OCI-LY7 (cell line): ENCODE data around the gene HAS3. TPM values are rescaled to one million over a fixed set of nuclear protein-coding genes. Genes with fewer than 3 reads are reported as not detected.

Source experiments
- BruUV-seq: library from RNA; stranded (reverse); fragments of 400-500 nt; replicated peaks from 2 replicates; lab custom pipeline; 2021; lab: Mats Ljungman, UMichigan
- CTCF ChIA-PET: fragments of 300-600 bp; sonication (Branson Sonifier 250); formaldehyde crosslinking; loops from one replicate; lab custom pipeline; 2022; ENCODE audit warnings: antibody characterized with exemption; ENCODE audit not compliant: unreplicated experiment; lab: Charles Lee
- POLR2A ChIA-PET: fragments of 300-600 bp; sonication (Branson Sonifier 250); formaldehyde crosslinking; loops from one replicate; lab custom pipeline; 2022; ENCODE audit warnings: antibody characterized with exemption; lab: Charles Lee
- DNase-seq: peaks from one replicate; pipeline ENCODE4 v3.0.0-alpha.2; 2015; ENCODE audit warnings: low spot score
- H2AFZ ChIP-seq: fragments of 200-600 bp; sonication (generic), shearing (Covaris generic); 2 replicates; pipeline ENCODE4 v1.6.1; 2014; ENCODE audit warnings: mild to moderate bottlenecking, antibody characterized with exemption, low read length, moderate library complexity
- H3K27ac ChIP-seq: fragments of 200-600 bp; sonication (generic); 2 replicates; pipeline ENCODE4 v1.5.1; 2014; ENCODE audit warnings: mixed run types, low read depth, mild to moderate bottlenecking, moderate library complexity, low read length, inconsistent platforms; ENCODE audit not compliant: poor library complexity, severe bottlenecking
- H3K36me3 ChIP-seq: fragments of 200-600 bp; sonication (generic); 2 replicates; pipeline ENCODE4 v1.6.1; 2014; ENCODE audit warnings: mild to moderate bottlenecking, antibody characterized with exemption, low read length, moderate library complexity, mixed read lengths; ENCODE audit not compliant: insufficient read depth
- H3K4me1 ChIP-seq: fragments of 200-600 bp; sonication (generic); 2 replicates; pipeline ENCODE4 v1.5.1; 2014; ENCODE audit warnings: mild to moderate bottlenecking, low read length; ENCODE audit not compliant: insufficient read depth, poor library complexity, severe bottlenecking
- H3K4me2 ChIP-seq: fragments of 200-600 bp; sonication (generic); 2 replicates; pipeline ENCODE4 v1.6.1; 2014; ENCODE audit warnings: mild to moderate bottlenecking, low read length
- H3K4me3 ChIP-seq: fragments of 200-600 bp; sonication (generic); 2 replicates; pipeline ENCODE4 v1.5.1; 2014; ENCODE audit warnings: mild to moderate bottlenecking, low read depth, low read length; ENCODE audit not compliant: poor library complexity, severe bottlenecking
- H3K79me2 ChIP-seq: fragments of 200-600 bp; sonication (generic); 2 replicates; pipeline ENCODE4 v1.6.1; 2016; ENCODE audit warnings: low read depth, mild to moderate bottlenecking, low read length, moderate library complexity, mixed read lengths; ENCODE audit not compliant: insufficient read depth
- H3K9me2 ChIP-seq: fragments of 200-600 bp; sonication (generic); 2 replicates; pipeline ENCODE4 v1.6.1; 2016; ENCODE audit warnings: mild to moderate bottlenecking, low read length, mixed read lengths; ENCODE audit not compliant: insufficient read depth
- H3K9me3 ChIP-seq: fragments of 200-600 bp; sonication (generic); 2 replicates; pipeline ENCODE4 v1.6.1; 2014; ENCODE audit warnings: mild to moderate bottlenecking, mixed run types, low read length, mixed read lengths
- H4K20me1 ChIP-seq: fragments of 200-600 bp; sonication (generic); 2 replicates; pipeline ENCODE4 v1.6.1; 2014; ENCODE audit warnings: mild to moderate bottlenecking, antibody characterized with exemption, low read length, moderate library complexity, mixed read lengths; ENCODE audit not compliant: insufficient read depth
- CTCF ChIP-seq: fragments of 200-600 bp; sonication (generic); conservative IDR thresholded peaks from 2 replicates; pipeline ENCODE4 v1.5.1; 2014; ENCODE audit warnings: mild to moderate bottlenecking, antibody characterized with exemption, low read length, moderate library complexity, mixed read lengths
- EZH2phosphoT487 ChIP-seq: fragments of 200-600 bp; sonication (generic); IDR thresholded peaks from 2 replicates; pipeline ENCODE4 v1.6.1; 2018; ENCODE audit warnings: low read depth, borderline replicate concordance, mild to moderate bottlenecking, mixed run types, antibody characterized with exemption, low read length, moderate library complexity, mixed read lengths
- intact Hi-C: fragments of 100-400 bp; cut with micrococcal nuclease; formaldehyde crosslinking; loops from one replicate; pipeline ENCODE4 v1.10.0; 2022; ENCODE audit not compliant: unreplicated experiment
- total RNA-seq, 2 experiments: library from RNA; depleted of rRNA in 1 of 2; stranded (reverse); fragments of >200 nt in 1 of 2; shearing (Covaris generic) in 1 of 2; gene quantifications; 2 replicates each; pipeline ENCODE4 v1.2.3, GENCODE V29; 2014 to 2022

The HAS3 gene
- total RNA-seq, 2 experiments from 2014 or later, result 0.09 to 0.29 TPM

DNA sequence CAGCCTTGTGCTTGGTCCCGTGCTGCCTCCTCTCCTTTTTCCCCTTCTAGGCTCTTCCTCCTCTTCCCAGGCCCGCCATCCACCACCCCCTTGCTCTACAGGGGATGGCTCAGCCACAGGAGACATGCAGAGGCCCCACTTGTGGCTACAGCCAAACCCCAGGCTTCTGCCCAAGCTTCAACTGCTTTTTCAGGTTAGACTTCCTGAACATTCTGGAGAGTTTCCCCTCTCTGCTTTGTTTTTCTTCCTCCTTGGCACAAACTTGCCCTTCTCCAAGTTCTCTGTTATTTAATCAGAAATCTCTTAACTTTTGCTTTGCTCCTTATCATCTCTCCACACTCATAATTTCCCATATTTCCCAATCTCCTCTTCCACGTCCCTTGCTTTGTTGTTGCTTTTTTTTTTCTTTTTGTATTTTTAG lies 18.3 kb upstream of the HAS3 start:
- no peak overlapping the region for H3K4me2 ChIP-seq
- DNase-seq, result no peak
- TF ChIP-seq EZH2phosphoT487, result no peak
- TF ChIP-seq CTCF, result no peak
- no TSS peak for BruUV-seq
- H3K9me2 ChIP-seq, result no peaks in the 10 kb centered on the region
- ChIA-PET CTCF (no interaction called here), POLR2A (no interaction called here)
- no peak overlapping the region for H3K27ac ChIP-seq
- H3K79me2 ChIP-seq, result no peaks in the 10 kb centered on the region
- intact Hi-C loops, result no loop called here
- H3K4me3 ChIP-seq, result no peak overlapping the region
- H3K9me3 ChIP-seq, result no peaks in the 10 kb centered on the region
- H3K36me3 ChIP-seq, result no peaks in the 10 kb centered on the region
- H3K4me1 ChIP-seq, result no peaks in the 10 kb centered on the region
- H2AFZ ChIP-seq, result no peak overlapping the region
- H4K20me1 ChIP-seq, result no peaks in the 10 kb centered on the region

DNA sequence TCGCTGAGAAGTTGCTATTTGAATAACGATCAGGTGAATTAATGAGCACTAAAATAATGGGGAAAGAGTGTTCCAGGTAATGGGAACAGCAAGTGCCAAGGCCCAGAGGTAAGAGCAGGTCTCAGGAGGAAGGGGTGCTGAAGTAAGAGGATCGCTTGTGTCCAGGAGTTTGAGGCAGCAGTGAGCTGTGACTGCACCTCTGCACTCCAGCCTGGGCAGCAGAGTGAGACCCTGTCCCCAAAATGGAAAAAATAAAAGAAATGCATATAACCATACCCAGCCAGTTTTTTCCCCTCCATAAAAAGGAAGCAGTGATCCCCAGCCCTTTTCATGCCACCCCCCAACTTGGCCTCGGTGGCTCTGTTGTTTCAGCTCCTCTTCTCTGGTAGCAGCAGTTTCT lies 16.8 kb upstream of the HAS3 start:
- H3K4me2 ChIP-seq, result no peak overlapping the region
- no TSS peak for BruUV-seq
- CTCF ChIA-PET, result no interaction called here

More for the DNA sequence above, 16.8 kb upstream of the HAS3 start:
- no peaks in the 10 kb centered on the region for H3K4me1 ChIP-seq
- H3K27ac ChIP-seq, result no peak overlapping the region
- no peak overlapping the region for H3K4me3 ChIP-seq
- no peaks in the 10 kb centered on the region for H3K9me3 ChIP-seq
- no peak for DNase-seq
- H4K20me1 ChIP-seq, result no peaks in the 10 kb centered on the region
- POLR2A ChIA-PET, result no interaction called here
- H3K79me2 ChIP-seq, result no peaks in the 10 kb centered on the region
- H3K9me2 ChIP-seq, result no peaks in the 10 kb centered on the region
- no peak overlapping the region for H2AFZ ChIP-seq
- no peaks in the 10 kb centered on the region for H3K36me3 ChIP-seq
- intact Hi-C loops, result no loop called here
- TF ChIP-seq EZH2phosphoT487 (no peak), CTCF (no peak)
